ENCODE results near the gene PRKCB. TPM values are rescaled to one million over a fixed set of nuclear protein-coding genes. Genes with fewer than 3 reads are reported as not detected.

Gene PRKCB
- polyA plus RNA-seq, 1 donor (not counting 4 experiments of a cell fraction or from before 2014, with no cell fraction given) = 0.18 TPM

- no peak overlapping the region for H3K4me3 ChIP-seq (ENCODE audit: control insufficient read depth in 2 of 3, extremely low read depth in 1 of 3, insufficient read depth in 2 of 3, low read depth in 1 of 3, low read length in 3 of 3)
- H3K4me1 ChIP-seq (ENCODE audit: control insufficient read depth, extremely low read depth, insufficient read depth, low read length) = no peaks in the 10 kb centered on the region
- FAIRE-seq = no peak
- no peak overlapping the region for H2AFZ ChIP-seq (ENCODE audit: control insufficient read depth, low read length)
- H3K9me1 ChIP-seq (ENCODE audit: control insufficient read depth, extremely low read depth, insufficient read depth, low read length) = no peaks in the 10 kb centered on the region
- H3K27me3 ChIP-seq (ENCODE audit: control insufficient read depth, extremely low read depth, insufficient read depth, low read length) = no peaks in the 10 kb centered on the region
- H3K9ac ChIP-seq (ENCODE audit: control insufficient read depth, extremely low read depth, insufficient read depth, low read length) = no peak overlapping the region
- H3K36me3 ChIP-seq (ENCODE audit: control insufficient read depth in 2 of 2, extremely low read depth in 1 of 2, insufficient read depth in 2 of 2, low read length in 2 of 2) = no peaks in the 10 kb centered on the region
- no peaks in the 10 kb centered on the region for H4K20me1 ChIP-seq (ENCODE audit: control insufficient read depth, extremely low read depth, insufficient read depth, low read length)
- no peak for TF ChIP-seq EZH2 (IDR thresholded peaks at IDR 0.05; ENCODE audit: low read length)
- TF ChIP-seq CTCF (optimal IDR thresholded peaks at IDR 0.05 in 1 of 3, IDR thresholded peaks at IDR 0.05 in 1 of 3, conservative IDR thresholded peaks at IDR 0.05 in 1 of 3; ENCODE audit: extremely low read depth in 1 of 3, insufficient read depth in 2 of 3, low read length in 3 of 3) = no peak
- no peak for DNase-seq (ENCODE audit: low read depth, low spot score)
- H3K4me2 ChIP-seq (ENCODE audit: control insufficient read depth, extremely low read depth, insufficient read depth, low read depth, low read length) = no peak overlapping the region
- dilution Hi-C loops (cut with MboI; ENCODE audit: extremely low pct_ligation_motif_present, low sequenced_read_pairs) = no loop called here
- no peak overlapping the region for H3K27ac ChIP-seq (ENCODE audit: control insufficient read depth, insufficient read depth, low read length)
- H3K79me2 ChIP-seq (ENCODE audit: control insufficient read depth, insufficient read depth, low read length) = no peaks in the 10 kb centered on the region
- H3K9me3 ChIP-seq (ENCODE audit: control insufficient read depth, low read depth, low read length) = no peaks in the 10 kb centered on the region
Observed at GRCh38 chr16:23950291-23950894, 114.6 kb downstream of the PRKCB start.

- Histone ChIP-seq H3K36me3 (ENCODE audit: control insufficient read depth in 2 of 2, extremely low read depth in 1 of 2, insufficient read depth in 2 of 2, low read length in 2 of 2) (no peaks in the 10 kb centered on the region), H3K27ac (ENCODE audit: control insufficient read depth, insufficient read depth, low read length) (no peak overlapping the region), H4K20me1 (ENCODE audit: control insufficient read depth, extremely low read depth, insufficient read depth, low read length) (no peaks in the 10 kb centered on the region), H3K4me3 (ENCODE audit: control insufficient read depth in 2 of 3, extremely low read depth in 1 of 3, insufficient read depth in 2 of 3, low read depth in 1 of 3, low read length in 3 of 3) (no peak overlapping the region), H3K79me2 (ENCODE audit: control insufficient read depth, insufficient read depth, low read length) (no peaks in the 10 kb centered on the region), H3K9me3 (ENCODE audit: control insufficient read depth, low read depth, low read length) (no peaks in the 10 kb centered on the region), H3K4me2 (ENCODE audit: control insufficient read depth, extremely low read depth, insufficient read depth, low read depth, low read length) (no peak overlapping the region), H3K27me3 (ENCODE audit: control insufficient read depth, extremely low read depth, insufficient read depth, low read length) (no peaks in the 10 kb centered on the region), H3K9me1 (ENCODE audit: control insufficient read depth, extremely low read depth, insufficient read depth, low read length) (no peaks in the 10 kb centered on the region), H3K9ac (ENCODE audit: control insufficient read depth, extremely low read depth, insufficient read depth, low read length) (no peak overlapping the region), H2AFZ (ENCODE audit: control insufficient read depth, low read length) (no peak overlapping the region), H3K4me1 (ENCODE audit: control insufficient read depth, extremely low read depth, insufficient read depth, low read length) (no peaks in the 10 kb centered on the region)
- dilution Hi-C loops (cut with MboI; ENCODE audit: extremely low pct_ligation_motif_present, low sequenced_read_pairs) = no loop called here
- DNase-seq (ENCODE audit: low read depth, low spot score) (no peak), FAIRE-seq (no peak)
- TF ChIP-seq CTCF (optimal IDR thresholded peaks at IDR 0.05 in 1 of 3, IDR thresholded peaks at IDR 0.05 in 1 of 3, conservative IDR thresholded peaks at IDR 0.05 in 1 of 3; ENCODE audit: extremely low read depth in 1 of 3, insufficient read depth in 2 of 3, low read length in 3 of 3) = no peak
- TF ChIP-seq EZH2 (IDR thresholded peaks at IDR 0.05; ENCODE audit: low read length) = no peak
Observed at GRCh38 chr16:23950898-23951297, 115.1 kb downstream of the PRKCB start.

Measured in keratinocyte (primary cell).